ENCODE results near the gene DYNC1I1.

Gene DYNC1I1

DNA sequence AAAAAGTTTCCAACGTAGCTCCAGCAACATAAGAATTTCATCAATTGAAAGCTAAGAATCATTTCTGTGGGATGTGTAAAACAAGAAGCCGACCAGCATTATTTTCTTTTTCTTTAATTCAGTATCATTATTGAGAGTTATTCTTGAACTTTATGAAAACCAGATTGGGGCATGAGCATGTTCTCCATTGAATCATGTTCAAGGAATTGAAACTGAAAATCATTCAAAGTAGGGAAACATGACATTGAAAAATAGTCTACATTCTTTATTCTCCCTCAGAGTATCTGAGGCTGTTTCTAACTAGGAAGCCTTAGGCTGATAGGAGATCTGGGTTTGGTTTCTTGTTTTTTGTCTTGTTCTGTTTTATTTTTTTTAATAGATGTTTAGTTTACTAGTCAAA, 253.7 kb downstream of the DYNC1I1 start:
- DNase-seq (ENCODE audit: low spot score): no peak

DNA sequence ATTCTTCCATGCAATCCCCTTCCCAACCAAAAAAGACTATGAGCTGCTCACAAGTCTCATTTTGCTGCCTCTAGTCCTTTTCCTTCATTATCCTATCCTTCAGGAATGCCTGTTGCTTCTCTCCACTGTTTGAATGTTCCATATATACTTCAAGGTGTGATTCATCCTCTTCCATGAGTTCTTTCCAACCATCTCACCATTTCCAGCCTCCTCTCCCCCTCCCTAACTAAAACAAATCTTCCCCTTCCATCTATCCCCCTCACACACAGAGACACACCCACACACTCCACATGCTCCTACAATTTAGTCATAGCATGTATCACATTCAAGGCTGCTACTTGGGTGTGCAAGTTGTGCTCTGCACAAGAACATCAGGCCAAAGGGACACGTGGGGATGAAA, 254.3 kb downstream of the DYNC1I1 start:
- DNase-seq (ENCODE audit: low spot score): no peak

DNA sequence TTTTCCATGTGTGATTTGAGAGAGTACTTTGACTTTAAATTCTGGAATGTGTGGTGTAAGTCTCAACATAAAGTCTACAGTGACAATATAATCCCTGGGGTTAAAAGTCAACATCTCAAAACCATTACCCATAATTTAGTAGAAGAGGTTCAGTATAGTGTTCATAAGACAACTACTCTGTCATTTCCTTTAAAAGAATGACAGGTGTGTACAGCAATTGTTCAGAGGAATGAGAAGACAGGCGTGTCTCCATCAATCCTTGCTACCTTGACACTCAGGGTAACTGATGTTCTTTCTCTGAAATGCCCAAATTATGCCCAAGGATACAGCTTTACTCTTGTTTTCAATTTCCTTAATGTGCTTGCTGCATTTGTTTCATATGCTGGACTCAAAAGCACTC, 256.4 kb downstream of the DYNC1I1 start:
- no peak for DNase-seq (ENCODE audit: low spot score)

DNA sequence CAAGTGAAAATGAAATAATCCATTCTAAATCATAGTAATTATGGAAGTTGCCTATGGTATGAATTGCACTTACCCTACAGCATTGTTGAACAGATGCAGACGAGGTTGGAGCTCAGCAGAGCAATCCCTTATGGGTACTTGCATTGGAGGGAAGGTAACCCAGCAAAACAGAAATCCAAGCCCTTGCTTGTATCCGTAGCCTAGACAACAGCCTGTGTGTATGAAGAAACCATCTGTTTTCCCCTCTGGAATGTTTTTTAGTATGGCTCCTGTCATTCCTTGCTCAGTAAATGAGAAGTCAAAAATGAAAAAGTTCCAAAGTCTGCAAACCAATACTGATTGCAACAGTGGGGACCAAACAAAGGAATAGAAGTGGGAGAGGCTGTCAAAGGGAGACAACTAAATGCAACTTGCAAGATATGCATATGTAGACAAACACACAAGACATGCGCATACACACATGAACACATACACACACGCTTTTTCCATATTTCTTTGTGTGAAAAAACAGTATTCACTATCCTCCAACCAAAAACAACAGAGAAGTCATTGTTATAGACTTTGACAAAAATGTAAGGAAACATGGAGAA, 260.8 kb downstream of the DYNC1I1 start:
- DNase-seq (ENCODE audit: low spot score): no peak

DNA sequence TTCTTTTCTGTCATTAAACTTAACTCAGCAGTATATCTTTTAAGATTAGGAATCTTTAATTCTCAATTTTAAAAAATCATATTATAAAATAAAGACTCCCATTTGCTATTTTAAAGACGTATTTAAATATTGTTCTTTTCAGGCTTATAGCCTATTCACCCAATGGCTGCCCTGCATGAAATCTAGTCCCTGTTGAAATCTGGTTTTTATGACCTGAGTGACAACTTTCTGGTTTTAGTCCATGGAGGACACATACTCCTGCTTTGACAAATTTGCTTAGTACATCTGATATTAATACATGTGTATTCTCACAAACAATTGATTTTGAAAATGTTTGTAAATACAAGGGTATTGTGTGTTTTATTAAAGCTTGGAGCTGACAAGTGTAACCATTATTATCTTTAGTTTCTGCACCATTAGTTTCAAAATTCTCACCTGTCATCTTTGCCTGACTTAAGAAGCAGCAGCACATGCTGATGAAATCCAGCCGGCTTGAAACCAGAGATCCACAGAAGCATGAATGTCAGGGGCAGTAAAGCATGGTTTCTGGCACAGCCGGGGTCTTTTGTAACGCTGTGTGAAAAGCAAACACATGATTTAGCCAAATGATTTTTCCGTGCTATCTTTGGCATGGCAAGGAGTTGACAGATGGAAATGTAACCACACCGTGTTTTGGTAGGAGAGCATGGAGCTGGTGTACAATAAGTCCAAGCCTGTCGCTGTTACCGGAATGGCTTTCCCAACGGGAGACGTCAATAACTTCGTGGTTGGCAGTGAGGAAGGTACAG, 262.8 kb downstream of the DYNC1I1 start:
- DNase-seq (ENCODE audit: low spot score): no peak

DNA sequence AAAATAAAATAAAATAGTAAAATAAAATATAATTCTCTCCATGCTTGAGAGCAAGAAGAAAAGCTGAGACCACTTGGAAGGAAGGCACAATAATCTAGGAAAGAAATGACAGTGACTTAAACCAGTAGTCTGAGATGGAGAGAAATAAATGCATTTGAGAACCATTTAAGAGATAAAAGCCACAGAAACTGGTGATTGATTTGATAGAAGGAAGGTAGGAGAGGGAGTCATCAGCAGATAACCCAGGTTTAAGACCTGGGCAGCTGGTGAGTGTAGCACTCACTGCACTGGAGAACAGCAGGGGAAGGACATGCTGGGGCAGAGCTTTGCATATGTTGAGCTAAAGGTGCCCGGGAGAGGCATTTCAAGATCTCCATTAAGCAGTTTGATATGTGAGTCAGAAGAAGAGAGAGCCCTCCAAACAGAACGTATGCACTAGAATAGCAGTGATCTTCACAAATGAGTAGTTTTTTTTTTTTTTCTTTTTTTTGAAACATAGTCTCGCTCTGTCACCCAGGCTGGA, 268.0 kb downstream of the DYNC1I1 start:
- no peak for DNase-seq (ENCODE audit: low spot score)

DNA sequence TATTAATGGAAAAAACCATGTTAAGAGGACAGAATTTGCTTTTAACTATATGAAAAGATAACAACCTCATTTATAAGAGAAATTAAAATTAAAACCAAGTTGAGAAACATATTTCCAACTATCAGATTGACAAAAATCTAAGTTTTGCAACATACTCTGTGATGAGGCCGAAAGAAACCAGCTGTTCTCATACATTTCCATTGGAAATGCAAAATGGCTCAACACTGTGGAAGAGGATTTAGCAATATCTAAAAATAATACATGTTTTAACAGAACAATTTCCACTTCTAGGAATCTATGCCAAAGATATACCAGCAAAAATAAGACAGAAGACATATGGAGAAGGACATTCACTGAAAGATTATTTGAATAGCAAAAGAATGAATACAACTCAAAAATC, 268.8 kb downstream of the DYNC1I1 start:
- DNase-seq (ENCODE audit: low spot score): no peak

DNA sequence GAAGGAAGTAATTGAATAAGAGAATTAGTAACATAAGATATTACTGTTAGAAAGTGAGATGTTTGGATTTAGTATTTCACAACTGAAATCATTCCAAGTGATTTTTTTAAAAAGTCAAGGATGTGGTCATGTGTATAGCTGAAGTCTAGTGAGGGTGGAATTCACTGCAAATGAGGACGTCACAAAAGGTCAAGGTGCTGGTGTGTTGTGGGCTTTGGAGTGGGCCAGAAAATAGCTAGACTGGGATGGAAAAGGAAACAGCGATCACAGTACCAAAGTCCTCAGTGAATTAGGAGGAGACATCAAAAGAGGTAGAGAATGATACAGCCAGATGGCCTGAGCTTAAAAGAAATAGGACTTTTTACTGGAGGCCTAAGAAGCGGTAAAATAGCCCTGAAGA, 272.8 kb downstream of the DYNC1I1 start:
- no peak for DNase-seq (ENCODE audit: low spot score)

DNA sequence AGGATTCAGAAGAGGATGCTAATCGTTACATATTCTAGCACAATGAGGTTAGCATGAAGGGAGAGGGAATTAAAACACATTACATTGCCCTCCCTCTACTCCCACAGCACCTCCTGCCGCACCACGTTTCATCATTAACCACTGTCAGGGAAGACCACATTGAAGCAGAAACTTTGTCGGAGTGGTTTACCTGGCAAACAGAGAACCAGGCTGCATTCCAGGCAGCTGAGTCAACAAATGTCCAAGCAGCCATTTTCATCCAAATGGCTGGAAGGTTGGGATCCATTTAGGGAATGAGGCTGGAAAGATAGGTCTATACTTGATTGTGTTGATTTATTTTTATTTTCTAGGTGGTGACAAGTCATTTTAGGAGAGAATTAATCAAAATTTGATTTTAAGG, 273.6 kb downstream of the DYNC1I1 start:
- no peak for DNase-seq (ENCODE audit: low spot score)

DNA sequence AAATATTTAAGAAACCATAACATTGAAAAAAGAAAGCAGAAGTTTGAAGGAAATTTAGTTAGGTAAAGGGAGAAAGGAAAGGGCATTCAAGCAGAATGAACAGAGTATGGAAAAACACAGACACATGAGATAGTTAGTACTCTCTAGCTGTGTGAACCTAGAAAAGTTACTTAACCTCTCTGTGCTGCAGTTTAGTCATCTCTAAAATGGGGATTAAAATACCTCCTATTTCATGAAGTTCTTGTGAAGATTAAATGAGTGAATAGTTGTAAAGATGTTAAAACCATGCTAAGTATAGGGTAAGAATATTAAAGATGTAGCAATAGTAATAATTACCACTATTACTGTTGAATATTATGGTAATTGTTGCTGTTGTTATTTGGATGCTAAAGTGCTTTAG, 279.9 kb downstream of the DYNC1I1 start:
- no peak for DNase-seq (ENCODE audit: low spot score)

DNA sequence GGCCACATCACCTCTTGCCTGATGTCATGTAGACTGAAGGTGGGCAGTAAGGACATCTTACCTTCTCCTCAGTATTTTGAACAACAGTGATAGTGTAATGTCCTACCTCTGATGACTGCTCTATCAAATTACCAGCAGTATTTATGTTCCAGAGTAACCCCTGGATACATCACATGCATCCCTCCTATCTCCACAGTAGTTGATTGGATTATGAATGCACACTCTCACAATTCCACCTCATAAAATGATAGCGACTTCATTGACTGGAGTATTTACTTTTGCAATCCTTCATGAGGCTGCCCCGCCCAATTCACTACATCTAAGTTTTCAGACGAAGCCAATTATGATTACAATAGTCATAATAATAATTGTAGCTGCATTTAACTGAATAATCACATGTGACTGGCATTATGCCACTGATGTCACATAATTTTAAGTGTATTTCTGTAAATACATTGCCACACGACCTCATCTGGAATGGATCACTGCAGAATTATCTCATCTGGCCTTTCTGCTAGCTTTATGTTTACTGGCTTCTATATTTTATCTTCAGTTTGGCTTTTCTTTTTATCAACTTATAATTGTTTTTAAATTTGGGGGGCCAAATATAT, 280.6 kb downstream of the DYNC1I1 start:
- DNase-seq (ENCODE audit: low spot score): no peak

DNA sequence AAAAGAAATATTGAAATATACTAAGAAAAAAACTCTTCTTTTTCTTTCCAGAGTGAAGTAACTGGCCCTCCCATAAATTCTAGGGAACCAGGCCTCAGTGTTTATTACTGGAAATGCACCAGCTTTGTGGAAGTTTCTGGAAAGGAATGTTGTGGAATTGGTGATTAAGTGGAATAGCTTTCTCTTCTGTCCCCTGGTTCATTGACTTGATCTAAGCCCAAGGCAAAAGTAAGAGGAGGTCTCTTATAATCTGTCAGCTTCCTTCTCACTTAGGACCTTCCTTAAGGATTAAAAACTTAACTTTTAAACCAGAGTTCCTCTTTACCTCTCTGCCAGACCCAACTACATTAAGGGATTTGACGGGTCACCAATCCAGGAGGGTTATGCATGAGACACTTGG, 283.4 kb downstream of the DYNC1I1 start:
- no peak for DNase-seq (ENCODE audit: low spot score)

DNA sequence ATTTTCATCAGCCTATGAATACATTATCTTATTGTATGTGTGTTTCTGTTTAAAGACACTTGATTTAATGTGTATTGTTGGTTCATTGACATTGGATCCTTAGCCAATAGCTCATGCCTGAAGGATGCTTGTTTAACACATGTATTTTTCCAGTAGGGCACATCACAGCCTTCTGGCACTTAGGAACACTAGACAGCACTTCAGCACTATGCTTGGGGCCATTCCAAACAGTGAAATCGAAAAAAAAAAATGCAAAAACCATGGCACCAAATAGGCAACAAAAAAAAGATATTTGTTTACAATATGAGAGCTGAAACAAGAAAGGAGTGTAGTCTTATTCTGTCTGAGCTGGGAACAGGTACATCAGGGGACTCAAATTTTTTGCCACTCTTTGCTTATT, 286.7 kb downstream of the DYNC1I1 start:
- DNase-seq (ENCODE audit: low spot score): no peak

DNA sequence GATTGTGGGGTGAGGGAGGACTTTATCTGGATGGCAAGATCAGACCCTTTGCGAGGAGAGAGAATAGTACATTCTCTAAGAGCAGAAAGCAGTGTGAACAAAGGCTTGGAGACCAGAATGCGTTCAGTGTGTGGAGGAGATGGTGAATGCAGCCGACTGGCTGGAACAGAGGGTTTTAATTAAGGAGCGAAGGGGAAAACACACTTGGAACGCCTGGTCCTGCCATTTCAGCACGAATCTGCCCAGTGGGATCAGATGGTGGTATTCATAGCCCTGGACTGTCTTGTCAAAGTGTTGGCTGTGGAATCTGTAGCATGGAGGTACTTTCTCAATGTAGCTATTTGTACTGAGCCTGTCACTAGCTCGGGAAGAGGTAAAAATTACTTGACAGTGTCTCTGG, 288.7 kb downstream of the DYNC1I1 start:
- DNase-seq (ENCODE audit: low spot score): no peak

DNA sequence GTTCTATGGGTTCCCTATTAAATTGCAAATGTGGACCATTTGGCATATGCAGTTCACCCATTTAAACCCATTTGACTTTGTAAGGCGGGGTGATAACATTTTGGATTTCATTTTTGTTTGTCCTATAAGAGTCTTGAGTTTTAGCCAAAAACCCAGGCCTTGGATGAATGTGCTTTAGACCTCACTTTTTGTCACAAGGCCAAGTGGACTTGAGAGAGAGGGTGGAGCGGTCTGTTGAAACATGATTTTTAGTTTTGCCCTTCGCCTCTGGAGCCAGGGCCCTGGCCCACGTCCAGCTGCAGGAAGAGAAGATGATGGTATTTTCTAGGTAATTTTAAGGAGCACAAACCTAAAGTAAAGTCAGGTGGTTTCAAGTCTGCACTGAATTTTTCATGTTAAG, 289.5 kb downstream of the DYNC1I1 start:
- DNase-seq (ENCODE audit: low spot score): no peak

DNA sequence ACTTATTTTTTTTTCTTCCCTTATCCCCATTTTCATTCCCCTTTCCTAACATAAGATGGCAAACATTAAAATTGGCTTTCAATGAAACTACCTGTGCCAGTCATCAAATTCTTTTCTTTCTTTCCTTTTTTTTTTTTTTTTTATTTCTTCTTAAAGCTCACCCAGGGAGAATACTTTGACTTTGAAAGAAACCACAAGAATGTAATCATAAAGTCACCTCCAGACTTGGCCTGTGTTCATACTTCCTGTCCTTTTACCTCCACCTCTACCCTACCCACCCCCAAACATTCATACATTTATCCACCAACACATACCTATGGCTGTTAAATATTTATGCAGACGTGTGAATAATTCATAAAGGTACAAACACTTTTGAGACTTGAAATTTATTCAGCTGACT, 295.0 kb downstream of the DYNC1I1 start:
- no peak for DNase-seq (ENCODE audit: low spot score)

DNA sequence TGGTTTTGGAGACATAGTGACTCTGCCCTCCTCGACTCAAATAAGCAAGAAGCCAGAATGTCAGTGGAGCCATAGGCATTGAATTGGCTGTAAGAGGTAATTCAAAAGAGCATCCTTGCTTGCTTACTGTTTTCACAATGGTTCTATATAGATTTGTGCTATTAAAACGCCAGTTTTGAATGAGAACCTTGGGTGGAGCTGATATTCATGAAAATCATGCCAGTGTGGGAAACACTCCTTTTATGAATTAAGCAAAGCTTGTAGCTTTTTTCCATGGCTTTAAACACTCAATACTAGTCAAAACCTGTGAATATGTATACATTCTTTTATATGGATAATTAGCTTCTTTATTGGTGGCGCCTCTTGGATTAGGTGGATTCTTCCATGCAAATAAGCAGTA, 297.0 kb downstream of the DYNC1I1 start:
- DNase-seq (ENCODE audit: low spot score): no peak

DNA sequence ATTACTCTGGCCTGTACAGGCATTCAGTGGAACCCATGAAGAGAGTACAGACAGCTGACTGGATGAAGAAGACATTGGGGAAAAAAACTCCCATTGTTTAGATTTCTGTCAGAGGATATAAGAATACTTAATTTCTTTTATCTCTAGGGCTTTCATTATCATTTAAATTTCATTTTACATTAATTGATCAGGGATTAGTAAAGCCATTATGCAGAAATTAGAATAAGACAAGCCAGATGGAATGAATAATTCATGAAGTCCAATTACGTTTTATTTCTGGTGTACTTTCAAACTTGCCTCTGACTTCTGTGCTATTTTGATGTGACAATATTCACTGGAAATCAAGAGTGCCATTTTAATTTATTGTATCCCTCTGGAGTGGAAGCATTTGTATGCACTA, 302.5 kb downstream of the DYNC1I1 start:
- no peak for DNase-seq (ENCODE audit: low spot score)

DNA sequence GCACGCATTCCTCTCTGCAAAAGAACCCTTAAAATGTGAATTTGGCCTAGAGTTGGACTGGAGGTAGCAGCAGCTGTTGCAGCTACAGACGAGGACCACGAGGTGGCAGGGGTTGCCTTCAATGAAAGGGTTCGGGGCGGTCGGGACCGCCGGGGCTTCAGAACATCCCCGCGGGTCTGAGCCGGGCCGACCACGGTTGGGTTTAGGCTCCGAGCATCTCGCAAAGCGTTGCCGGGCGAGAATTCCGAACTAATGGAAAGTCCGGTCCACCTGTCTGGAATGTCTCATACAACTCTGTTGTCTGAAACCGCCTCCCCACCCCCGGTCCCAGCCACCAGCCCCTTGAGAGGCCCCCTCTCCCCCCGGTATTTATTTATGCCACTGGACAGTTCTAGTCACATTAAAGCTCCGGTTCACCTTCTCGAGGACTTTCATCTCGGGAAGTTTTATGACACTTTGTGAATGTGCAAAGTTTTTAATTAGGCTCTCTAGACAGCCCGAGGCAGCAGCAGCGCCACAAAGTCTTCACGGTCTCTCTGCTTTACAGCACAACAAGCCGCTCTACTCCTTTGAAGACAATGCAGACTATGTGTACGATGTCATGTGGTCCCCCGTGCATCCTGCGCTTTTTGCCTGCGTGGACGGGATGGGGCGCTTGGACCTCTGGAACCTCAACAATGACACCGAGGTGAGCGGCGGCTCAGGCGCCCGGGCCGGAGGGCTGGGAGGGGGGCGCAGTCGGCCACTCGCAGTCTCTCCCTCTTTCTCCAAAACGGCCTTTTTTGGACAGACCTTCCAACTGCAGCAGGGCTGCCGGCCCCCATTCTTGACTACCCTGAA, 303.4 kb downstream of the DYNC1I1 start:
- peak; percentile 74 for DNase-seq (ENCODE audit: low spot score)

DNA sequence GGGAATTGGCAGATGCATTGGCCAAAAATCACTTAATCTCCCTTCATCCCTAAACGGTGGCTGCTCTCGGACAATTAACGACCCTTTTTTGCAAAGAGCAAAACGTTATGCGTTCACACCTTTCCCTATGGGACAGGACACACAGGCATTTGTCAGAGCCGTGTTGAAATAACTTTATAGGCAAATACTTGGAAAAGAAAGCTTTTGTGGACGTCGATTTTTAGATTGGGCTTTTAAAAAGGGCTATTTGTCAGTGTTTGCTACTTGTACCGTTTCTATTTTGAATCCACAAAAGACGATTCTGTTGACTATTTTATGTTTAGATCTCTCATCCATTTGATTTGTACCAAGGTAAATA, 304.0 kb downstream of the DYNC1I1 start:
- no peak for DNase-seq (ENCODE audit: low spot score)

DNA sequence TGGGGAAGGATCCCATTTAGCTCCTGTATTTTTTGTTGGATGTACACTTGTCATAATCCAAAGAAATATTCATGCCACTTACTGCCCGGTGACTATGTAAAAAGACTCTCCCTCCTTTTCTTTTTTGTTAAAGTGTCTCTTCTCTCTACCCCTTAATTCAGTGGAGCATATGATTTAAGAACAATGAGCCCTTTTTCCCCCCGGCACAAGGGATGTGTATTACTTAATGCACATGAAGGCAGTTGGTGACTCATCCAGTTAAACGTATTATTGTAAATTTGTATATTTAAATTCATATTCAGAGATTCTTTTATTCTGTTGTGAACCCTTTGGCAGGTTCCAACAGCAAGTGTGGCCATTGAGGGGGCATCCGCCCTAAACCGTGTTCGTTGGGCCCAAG, 307.7 kb downstream of the DYNC1I1 start:
- DNase-seq (ENCODE audit: low spot score): no peak

DNA sequence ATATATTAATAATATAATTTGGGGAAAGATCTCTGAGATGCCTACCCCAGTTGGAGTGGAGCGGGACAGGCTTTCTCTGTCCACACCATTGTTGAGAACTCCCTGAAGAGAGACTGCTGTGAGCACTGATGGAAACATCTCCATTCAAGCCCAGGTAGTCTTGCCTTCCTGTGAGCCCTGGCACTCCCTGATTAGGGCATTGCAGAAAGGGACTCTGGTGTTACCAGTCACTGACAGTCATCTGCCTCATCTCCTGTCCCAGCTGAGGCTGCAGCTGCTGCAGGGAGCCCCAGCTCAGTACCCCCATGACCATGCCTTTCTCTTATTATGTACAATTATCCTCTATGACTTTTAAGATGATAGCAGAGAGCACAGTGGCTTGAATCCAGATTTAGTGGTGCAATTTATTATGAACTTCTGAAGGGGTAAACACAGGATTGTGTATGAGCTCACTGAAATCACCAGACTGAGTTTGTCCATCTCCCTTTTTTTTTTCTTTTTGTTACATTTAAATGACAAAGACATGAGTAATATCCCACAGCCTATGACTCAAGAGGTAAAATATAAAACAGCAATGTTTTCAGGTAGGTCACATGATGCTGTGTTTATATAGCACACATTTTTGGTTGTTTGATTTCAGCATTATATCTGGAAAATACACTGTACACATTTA, 312.7 kb downstream of the DYNC1I1 start:
- DNase-seq (ENCODE audit: low spot score): no peak

Data from globus pallidus (tissue), 1 donor.